ENCODE measurements around the gene FN1.
"Not testable (repeated sequence)": the region's sequence is repeated elsewhere in the genome, so short reads cannot be mapped to it uniquely, and the experiment has no call there.

The FN1 gene

DNA sequence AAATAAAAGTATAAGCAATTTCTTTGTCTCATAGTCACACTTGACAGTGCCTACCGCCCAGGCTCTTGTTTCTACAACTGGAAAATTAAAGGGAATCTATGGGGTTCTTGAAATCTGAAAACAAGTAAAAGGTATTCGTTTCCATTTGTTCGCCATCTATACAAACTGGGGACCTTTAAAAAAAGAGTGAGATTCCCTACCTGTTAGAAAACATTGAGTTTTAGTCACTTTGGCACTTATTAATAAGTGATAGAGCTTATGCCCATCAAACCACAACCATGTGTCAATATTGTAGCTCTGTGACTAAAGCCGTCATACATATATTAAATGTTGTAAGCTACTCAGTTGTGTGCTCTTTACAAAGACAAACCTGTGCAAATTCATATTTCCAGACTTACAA, 13.2 kb downstream of the FN1 start:
- no peak for FAIRE-seq

- FAIRE-seq = no peak
Observed at GRCh38 chr2:215421859-215422461, 13.9 kb downstream of the FN1 start.

DNA sequence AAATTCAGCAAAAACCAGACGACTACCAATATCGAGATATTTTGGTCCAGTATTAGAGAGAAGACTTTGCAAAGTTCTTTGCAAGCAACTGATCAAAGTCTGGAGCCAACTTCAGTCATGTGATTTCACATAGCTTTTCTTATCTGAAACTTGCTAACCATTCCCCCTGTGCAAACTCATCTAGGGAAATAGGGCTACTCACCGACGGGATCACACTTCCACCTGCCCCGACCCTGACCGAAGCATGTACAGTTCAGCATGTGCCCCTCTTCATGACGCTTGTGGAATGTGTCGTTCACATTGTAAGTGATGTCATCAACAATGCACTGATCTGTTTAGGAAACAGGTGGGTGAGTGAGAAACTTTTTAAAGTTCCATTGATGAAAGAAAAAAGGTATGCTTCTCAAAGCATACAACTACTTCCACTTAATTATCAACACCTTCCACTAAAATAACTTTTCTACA, 15.4 kb downstream of the FN1 start:
- no peak for FAIRE-seq

- FAIRE-seq = no peak
Observed at GRCh38 chr2:215419769-215420470, 15.9 kb downstream of the FN1 start.

DNA sequence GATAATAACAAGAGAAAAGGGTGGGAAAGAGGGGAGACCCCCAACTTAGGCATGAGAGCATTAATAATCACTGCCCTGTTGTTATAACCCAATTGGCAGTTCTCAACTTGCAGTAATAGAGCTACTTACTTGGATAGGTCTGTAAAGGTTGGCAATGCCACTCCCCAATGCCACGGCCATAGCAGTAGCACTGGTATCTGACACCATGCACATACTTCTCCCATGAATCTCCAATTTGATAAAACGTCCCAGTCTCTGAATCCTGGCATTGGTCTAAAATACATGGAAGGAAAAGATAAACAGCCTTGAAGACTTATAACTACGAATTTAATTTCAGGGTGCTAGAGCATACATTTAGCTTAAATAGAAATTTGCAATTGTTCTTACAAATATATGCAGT, 16.8 kb downstream of the FN1 start:
- FAIRE-seq = no peak

- no peak for FAIRE-seq
Observed at GRCh38 chr2:215418064-215418963, 17.6 kb downstream of the FN1 start.

DNA sequence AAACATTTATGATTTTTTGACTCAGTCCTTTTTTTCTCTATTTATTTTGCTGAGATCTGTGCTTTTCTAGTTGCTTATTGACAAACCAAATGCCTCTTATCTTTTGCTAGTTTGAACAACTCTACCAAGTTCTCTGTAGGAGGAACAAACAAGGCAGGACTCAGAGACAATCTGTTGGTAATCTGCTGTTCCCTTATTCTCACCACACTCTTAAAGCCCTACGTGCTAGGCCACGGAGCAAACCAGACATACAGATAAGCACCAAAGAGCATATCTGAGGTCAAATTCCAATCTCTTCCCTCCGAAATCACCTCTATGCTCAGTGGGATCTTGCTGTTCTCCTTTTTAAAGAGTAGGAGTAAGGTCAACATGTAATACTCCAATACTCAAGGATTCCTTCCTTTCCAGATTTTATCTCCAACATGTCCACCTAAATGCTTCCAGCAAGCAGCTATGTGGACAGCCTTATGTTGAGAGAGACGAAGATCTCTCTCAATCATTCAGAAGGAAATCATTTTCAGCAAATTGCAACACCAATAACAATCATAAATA, 18.4 kb downstream of the FN1 start:
- FAIRE-seq = no peak

- no peak for FAIRE-seq
Observed at GRCh38 chr2:215416656-215417055, 19.2 kb downstream of the FN1 start.

DNA sequence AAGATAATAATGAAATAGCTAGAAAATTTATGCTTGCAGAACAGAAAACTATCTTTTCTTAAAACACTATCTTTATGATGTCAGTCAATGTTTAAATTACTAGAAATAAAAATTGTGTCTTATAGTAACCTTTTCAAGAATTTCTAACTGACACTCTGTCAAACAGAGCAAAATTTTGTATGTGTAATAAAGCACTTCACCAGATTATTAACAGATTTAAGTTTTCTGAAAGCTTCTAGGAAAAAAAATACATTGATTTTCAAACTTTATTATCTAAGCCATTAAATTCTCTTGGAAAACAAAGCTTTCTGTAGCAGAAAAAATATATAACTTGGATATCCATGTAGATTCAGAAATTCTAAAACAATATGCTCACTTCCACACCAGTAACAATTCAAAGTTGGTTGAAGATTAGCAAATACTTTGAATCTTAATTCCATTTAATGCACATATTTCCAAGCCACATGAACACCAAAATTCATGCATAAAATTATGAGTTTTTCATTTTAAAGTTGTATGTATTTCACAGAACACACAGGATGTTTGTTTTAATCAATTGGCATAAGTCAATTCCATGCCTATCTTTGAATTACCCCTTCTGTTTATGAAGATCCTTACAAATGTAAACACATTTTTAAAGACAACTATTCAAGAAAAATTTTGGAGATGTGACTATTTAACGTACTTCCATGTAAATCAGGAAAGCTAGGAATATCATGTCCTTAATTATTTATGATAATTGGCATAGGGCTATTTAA, 19.9 kb downstream of the FN1 start:
- FAIRE-seq = no peak

- FAIRE-seq = no peak
Observed at GRCh38 chr2:215415218-215415617, 20.6 kb downstream of the FN1 start.

- FAIRE-seq = no peak
Observed at GRCh38 chr2:215414674-215415073, 21.2 kb downstream of the FN1 start.

DNA sequence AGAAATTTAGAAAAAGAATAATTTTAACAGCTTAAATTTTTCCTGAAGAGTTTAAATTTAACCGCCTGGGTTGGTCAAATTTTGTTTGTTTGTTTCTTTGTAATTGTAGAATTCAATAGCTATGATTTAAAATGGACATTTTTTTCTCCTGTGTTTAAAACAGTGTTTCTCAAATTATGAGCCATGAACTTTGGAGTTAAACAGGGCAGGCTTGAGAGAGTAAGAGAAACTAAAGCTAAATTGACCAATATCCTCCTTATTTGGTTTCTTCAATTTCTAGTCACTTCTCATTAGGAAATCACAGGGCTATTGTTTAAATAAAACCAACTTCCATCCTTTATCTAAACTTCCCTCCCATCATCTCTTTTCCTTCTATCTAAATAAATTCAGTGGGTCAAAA, 21.9 kb downstream of the FN1 start:
- FAIRE-seq = no peak

GRCh38 chr2:215413484-215413777, 22.4 kb downstream of the FN1 start:
- FAIRE-seq = no peak

GRCh38 chr2:215411941-215412743, 23.7 kb downstream of the FN1 start:
- FAIRE-seq = no peak

DNA sequence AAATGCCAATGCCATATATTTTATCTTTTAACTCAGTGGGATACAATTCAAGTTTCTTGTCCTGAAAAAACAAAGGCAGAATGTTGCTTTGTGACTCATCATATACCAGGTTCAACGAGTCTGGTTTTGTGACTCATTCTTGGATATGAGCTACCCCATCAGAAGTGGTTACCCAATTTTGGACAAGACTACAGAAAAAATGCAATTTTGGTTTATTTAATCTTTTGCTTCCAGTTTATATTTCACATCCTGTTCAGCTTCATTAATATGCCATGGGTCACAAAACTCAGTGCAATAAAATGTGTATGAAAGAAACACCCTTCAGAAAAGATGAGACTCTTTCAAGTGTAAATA, 25.0 kb downstream of the FN1 start:
- no peak for FAIRE-seq

GRCh38 chr2:215410181-215410931, 25.5 kb downstream of the FN1 start:
- not testable (repeated sequence) for FAIRE-seq

DNA sequence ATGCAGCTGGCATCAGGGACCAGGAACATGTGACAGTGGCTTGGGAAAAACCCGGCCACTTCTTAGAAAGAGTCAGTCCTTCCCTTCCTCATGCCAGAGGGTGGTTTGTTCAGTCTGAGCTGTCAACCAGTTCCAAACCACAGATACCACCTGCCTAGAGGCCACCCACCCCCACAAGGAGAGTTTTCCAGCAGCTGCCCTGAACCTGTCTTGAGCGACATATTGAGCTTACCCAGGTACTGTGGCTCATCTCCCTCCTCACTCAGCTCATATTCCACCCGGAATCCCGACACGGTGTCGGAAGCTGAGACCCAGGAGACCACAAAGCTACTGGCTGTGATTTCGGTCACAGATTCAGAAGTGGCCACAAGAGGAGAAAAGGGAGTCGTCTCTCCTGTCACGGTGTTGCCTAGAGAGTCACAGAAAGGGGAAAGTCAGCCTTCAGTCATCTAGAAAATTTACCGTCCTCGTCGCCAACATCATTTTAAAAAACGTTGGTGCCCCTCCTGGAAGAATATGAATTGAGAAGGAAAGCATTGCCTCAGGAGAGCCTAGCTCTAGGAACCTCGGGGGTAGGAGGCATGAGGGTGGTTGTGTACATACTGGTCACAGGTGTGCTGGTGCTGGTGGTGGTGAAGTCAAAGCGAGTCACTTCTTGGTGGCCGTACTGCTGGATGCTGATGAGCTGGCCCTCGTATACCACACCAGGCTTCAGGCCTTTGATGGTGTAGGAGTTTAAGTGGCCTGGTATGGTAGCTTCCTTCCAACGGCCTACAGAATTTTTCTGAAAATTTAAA, 26.3 kb downstream of the FN1 start:
- FAIRE-seq = no peak

- FAIRE-seq = not testable (repeated sequence)
Observed at GRCh38 chr2:215408441-215408840, 27.4 kb downstream of the FN1 start.

DNA sequence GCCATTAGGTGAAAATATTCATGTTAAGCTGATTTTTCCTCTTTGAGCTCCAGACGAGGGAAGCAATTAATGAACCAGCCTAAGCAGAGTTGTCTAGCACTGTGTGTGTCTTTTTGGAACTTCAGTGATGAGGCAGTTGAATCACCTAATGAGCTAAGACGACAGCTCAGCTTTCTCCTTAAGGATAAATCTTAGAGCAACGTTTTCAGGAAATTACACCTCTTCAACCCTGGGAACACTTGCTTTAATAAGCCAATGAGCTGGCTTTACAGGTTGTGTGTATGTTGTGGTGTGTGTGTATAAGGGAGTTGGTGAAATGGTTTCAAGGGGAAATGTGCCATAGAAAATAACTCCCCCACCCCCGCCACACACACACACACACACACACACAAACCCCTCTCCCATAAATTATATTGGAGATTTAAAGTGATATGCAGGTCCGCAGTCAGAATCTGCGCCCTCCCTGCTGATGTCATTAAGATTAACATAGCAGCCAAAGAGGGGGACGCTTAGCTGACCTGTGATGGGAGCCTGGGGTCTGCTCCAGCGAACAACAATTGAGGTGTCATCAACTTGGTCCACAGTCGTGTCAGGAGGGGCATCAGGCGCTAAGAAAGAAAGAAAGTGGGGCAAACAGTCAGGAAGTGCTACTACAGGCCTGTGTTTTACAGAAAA, 28.1 kb downstream of the FN1 start:
- FAIRE-seq = no peak

GRCh38 chr2:215407061-215407460, 28.8 kb downstream of the FN1 start:
- no peak for FAIRE-seq

Data from colon (tissue), 2 donors.